Spleen (tissue), 11 donors: ENCODE results near the gene RASSF5. TPM values are rescaled to one million over a fixed set of nuclear protein-coding genes. Genes with fewer than 3 reads are reported as not detected.
A peak's percentile ranks its signal among the peaks of the same experiment; 100 is the strongest.

Experiments
- DNase-seq: peaks from one replicate; pipeline ENCODE4 v3.0.0-alpha.2; 2020
- H3K27ac ChIP-seq, 8 donors: fragments of 200-600 bp; sonication (generic) in 7 of 8; 1 replicate in 4 of 8; 2 replicates in 4 of 8; pipeline versions ENCODE4 v1.5.0 to v1.8.0; 2016 to 2021; ENCODE audit warnings: inconsistent platforms in 4 of 8, mild to moderate bottlenecking in 4 of 8, moderate library complexity in 1 of 8
- H3K27me3 ChIP-seq, 7 donors: fragments of 200-600 bp; sonication (generic) in 6 of 7; replicated peaks in 1 of 7; 1 replicate in 4 of 7; 2 replicates in 3 of 7; pipeline versions ENCODE4 v1.5.0 to v1.8.0; 2016 to 2021; ENCODE audit warnings: inconsistent platforms in 3 of 7, mild to moderate bottlenecking in 1 of 7
- H3K36me3 ChIP-seq, 6 donors: fragments of 200-600 bp; sonication (generic) in 5 of 6; 1 replicate in 4 of 6; 2 replicates in 2 of 6; pipeline versions ENCODE4 v1.5.0 to v1.8.0; 2016 to 2021; ENCODE audit warnings: inconsistent platforms in 2 of 6
- H3K4me1 ChIP-seq, 6 donors: fragments of 200-600 bp; sonication (generic) in 5 of 6; 1 replicate in 3 of 6; 2 replicates in 3 of 6; pipeline versions ENCODE4 v1.5.0 to v1.8.0; 2016 to 2021; ENCODE audit warnings: inconsistent platforms in 3 of 6
- H3K4me3 ChIP-seq, 8 donors: fragments of 200-600 bp; sonication (generic) in 7 of 8; 1 replicate in 4 of 8; 2 replicates in 4 of 8; pipeline versions ENCODE4 v1.5.0 to v1.8.0; 2016 to 2021; ENCODE audit warnings: inconsistent platforms in 4 of 8, mild to moderate bottlenecking in 4 of 8, moderate library complexity in 2 of 8
- H3K9me3 ChIP-seq, 8 donors: fragments of 200-600 bp; sonication (generic) in 7 of 8; 1 replicate in 4 of 8; 2 replicates in 4 of 8; pipeline versions ENCODE4 v1.5.0 to v1.8.0; 2016 to 2021; ENCODE audit warnings: inconsistent platforms in 4 of 8
- CTCF ChIP-seq, 11 experiments: fragments of 200-600 bp in 7 of 11; fragments of 450-650 bp in 4 of 11; sonication (generic) in 4 of 11; IDR thresholded peaks in 8 of 11; conservative IDR thresholded peaks in 3 of 11; 1 replicate in 7 of 11; 2 replicates in 4 of 11; pipeline versions ENCODE4 v1.4.0 to v1.8.0; 2016 to 2021; ENCODE audit warnings: antibody characterized with exemption in 11 of 11, inconsistent platforms in 4 of 11, mild to moderate bottlenecking in 1 of 11
- POLR2A ChIP-seq, 3 donors: fragments of 450-650 bp; IDR thresholded peaks; one replicate each; pipeline ENCODE4 v1.5.1; 2017; ENCODE audit warnings: antibody characterized with exemption in 3 of 3, mild to moderate bottlenecking in 1 of 3
- POLR2AphosphoS5 ChIP-seq, 3 donors: sonication (generic); formaldehyde crosslinking; IDR thresholded peaks; one replicate each; pipeline ENCODE4 v1.5.1; 2017; ENCODE audit warnings: antibody characterized with exemption in 3 of 3
- WGBS, 5 donors: extraction: QIAGEN DNeasy Blood & Tissue Kit in 3 of 5; methylation state at CpG; one replicate each; pipeline versions ENCODE4 v1.1.5 to v1.1.7; 2013 to 2018; 5-methylcytosine and 5-hydroxymethylcytosine counted together
- intact Hi-C: fragments of 100-400 bp; cut with DNase I; formaldehyde crosslinking; loops from one replicate; pipeline ENCODE4 v1.15.0; 2023; ENCODE audit warnings: low total_unique reads
- polyA plus RNA-seq, 3 donors: library from polyadenylated mRNA; stranded (reverse); fragments of 200-250 nt; gene quantifications; one replicate each; pipeline ENCODE4 v1.2.1, GENCODE V29; 2013
- total RNA-seq, 7 donors: library from RNA; depleted of rRNA in 3 of 7; stranded (reverse); fragments of >200 nt in 3 of 7; fragmentation: NEBNext Ultra II Directional in 4 of 7; extraction: Animal tissue kit (Norgen Biotek cat#: 25700) in 4 of 7; gene quantifications; one replicate each; pipeline versions ENCODE4 v1.1.0 to v1.2.1, GENCODE V29; 2016 to 2021
- donor health status: healthy with polysubstance abuse.
- donor health status: DM: no; HTN: no; CAD: no; lungs with moderate emphysema.
- donor health status: DM: no; HTN: no; CAD: no.
- donor health status: Bipolar disorder and iron deficiency.
- donor health status: healthy.
- donor health status: DM: no; HTN: no; CAD: no.
- donor health status: DM: yes; HTN: yes; CAD: no.

The RASSF5 gene
- total and polyA plus RNA-seq, 10 donors = 32.2 to 168 (median 127) TPM

- H3K27me3 ChIP-seq = no peaks in the 10 kb centered on the region
- no peak for TF ChIP-seq POLR2A (IDR thresholded peaks at IDR 0.05)
- TF ChIP-seq POLR2AphosphoS5 (IDR thresholded peaks at IDR 0.05) = no peak
- peak in 1 of 11 experiments; percentile 6 for TF ChIP-seq CTCF (IDR thresholded peaks at IDR 0.05 in 8 of 11, conservative IDR thresholded peaks at IDR 0.05 in 3 of 11)
- H3K4me3 ChIP-seq = peak overlapping the region in 1 of 8 donors; percentile 22
- H3K27ac ChIP-seq = peak overlapping the region in 7 of 8 donors; percentile 84 to 98 (median 95)
- H3K36me3 ChIP-seq = peaks cover 0 to 69% (median 19%) of the 10 kb centered on the region in 6 donors
- H3K9me3 ChIP-seq = no peaks in the 10 kb centered on the region
- H3K4me1 ChIP-seq = peaks cover 56 to 100% (median 95%) of the 10 kb centered on the region in 6 donors
- WGBS, 5 donors = 51 to 79% (median 63%) methylated on average over 4 of the region's 4 CpGs
- intact Hi-C loops = no loop called here
- no peak for DNase-seq
Observed at GRCh38 chr1:206573319-206573718, 66.0 kb downstream of the RASSF5 start.

GRCh38 chr1:206573762-206574161 is 66.4 kb downstream of the RASSF5 start:
- Histone ChIP-seq H3K27ac (peak overlapping the region; percentile 84 to 98 (median 95)), H3K4me3 (peak overlapping the region in 1 of 8 donors; percentile 22), H3K9me3 (no peaks in the 10 kb centered on the region), H3K27me3 (no peaks in the 10 kb centered on the region), H3K36me3 (peaks cover 0 to 64% (median 16%) of the 10 kb centered on the region in 6 donors), H3K4me1 (peaks cover 60 to 100% (median 95%) of the 10 kb centered on the region in 6 donors)
- TF ChIP-seq POLR2A (IDR thresholded peaks at IDR 0.05) (no peak), POLR2AphosphoS5 (IDR thresholded peaks at IDR 0.05) (peak in 1 of 3 donors; percentile 2), CTCF (IDR thresholded peaks at IDR 0.05 in 8 of 11, conservative IDR thresholded peaks at IDR 0.05 in 3 of 11) (no peak)
- intact Hi-C loops = no loop called here
- no peak for DNase-seq
- 80 to 92% (median 91%) methylated on average over 4 of the region's 4 CpGs for WGBS, 5 donors

- Histone ChIP-seq H3K27me3 (no peaks in the 10 kb centered on the region), H3K36me3 (peaks cover 0 to 48% (median 10%) of the 10 kb centered on the region in 6 donors), H3K9me3 (no peaks in the 10 kb centered on the region), H3K27ac (peak overlapping the region; percentile 84 to 98 (median 95)), H3K4me3 (peak overlapping the region in 4 of 8 donors; percentile 2 to 59 (median 11)), H3K4me1 (peaks cover 72 to 100% (median 95%) of the 10 kb centered on the region in 6 donors)
- TF ChIP-seq POLR2AphosphoS5 (IDR thresholded peaks at IDR 0.05) = peak in 2 of 3 donors; percentile 43 to 75
- TF ChIP-seq POLR2A (IDR thresholded peaks at IDR 0.05) = no peak
- TF ChIP-seq CTCF (IDR thresholded peaks at IDR 0.05 in 8 of 11, conservative IDR thresholded peaks at IDR 0.05 in 3 of 11) = peak in 1 of 11 experiments; percentile 10
- WGBS, 5 donors = 15 to 21% (median 17%) methylated on average over 10 to 11 of the region's 11 CpGs
- no peak for DNase-seq
- intact Hi-C loops = no loop called here
Observed at GRCh38 chr1:206575165-206575893, 68.0 kb downstream of the RASSF5 start.
